Measurements from ENCODE around the gene FBXL4. TPM values are rescaled to one million over a fixed set of nuclear protein-coding genes. Genes with fewer than 3 reads are reported as not detected.

FBXL4 gene
- polyA plus RNA-seq, 1 of the 3 experiments (the other 2 are of a cell fraction): 8.1 TPM

GRCh38 chr6:98974309-98974708 is 26.6 kb upstream of the FBXL4 start:
- no peak overlapping the region for H2AFZ ChIP-seq (ENCODE audit: low read depth)
- no peaks in the 10 kb centered on the region for H3F3A ChIP-seq (replicated peaks; ENCODE audit: insufficient read depth)
- no peaks in the 10 kb centered on the region for H3K9me3 ChIP-seq
- no peaks in the 10 kb centered on the region for H4K20me1 ChIP-seq (ENCODE audit: insufficient read depth)
- H3K27me3 ChIP-seq (ENCODE audit: insufficient read depth): no peaks in the 10 kb centered on the region; the same call in 1 of the 2 replicates
- H3K36me3 ChIP-seq (replicated peaks in 1 of 2; ENCODE audit: control insufficient read depth in 1 of 2, insufficient read depth in 2 of 2, low read length in 1 of 2): no peaks in the 10 kb centered on the region
- CTCF ChIA-PET: interaction anchor here (1.4 to 1.7 kb wide), 2 partner anchors 9 to 11 kb away, joined by 4 to 6 read pairs; no protein-coding TSS in a partner anchor
- no peaks in the 10 kb centered on the region for H3K9me2 ChIP-seq
- TF ChIP-seq TCF12 (IDR thresholded peaks at IDR 0.05): no peak
- no peak for TF ChIP-seq RCOR1 (IDR thresholded peaks at IDR 0.05; ENCODE audit: low read length)
- TF ChIP-seq SMC3 (IDR thresholded peaks at IDR 0.05; ENCODE audit: low read depth, low read length): no peak
- TF ChIP-seq REST (IDR thresholded peaks at IDR 0.05; ENCODE audit: low read depth, low read length): no peak
- no peak for TF ChIP-seq MXI1 (IDR thresholded peaks at IDR 0.05; ENCODE audit: low read depth, low read length)
- no peak for TF ChIP-seq CTCF (IDR thresholded peaks at IDR 0.05)
- no peak for TF ChIP-seq USF2 (IDR thresholded peaks at IDR 0.05; ENCODE audit: borderline replicate concordance, low read depth, low read length)
- no peak for TF ChIP-seq ELF1 (IDR thresholded peaks at IDR 0.05)
- no peak for TF ChIP-seq USF1 (IDR thresholded peaks at IDR 0.05; ENCODE audit: borderline replicate concordance, low read depth)
- no peak for TF ChIP-seq RAD21 (IDR thresholded peaks at IDR 0.05; ENCODE audit: low read length)
- no peak for TF ChIP-seq SIN3A (IDR thresholded peaks at IDR 0.05; ENCODE audit: borderline replicate concordance, low read depth, low read length)
- no peak for TF ChIP-seq FOXM1 (IDR thresholded peaks at IDR 0.05; ENCODE audit: low read depth)
- H3K79me2 ChIP-seq (ENCODE audit: insufficient read depth): no peaks in the 10 kb centered on the region
- POLR2A ChIA-PET: no interaction called here
- DNase-seq: no peak
- H3K4me1 ChIP-seq (ENCODE audit: control insufficient read depth in 1 of 2, insufficient read depth in 2 of 2, low read depth in 1 of 2, low read length in 1 of 2): no peaks in the 10 kb centered on the region
- no peak overlapping the region for H3K27ac ChIP-seq (ENCODE audit: low read depth in 2 of 2, low read length in 1 of 2)
- H3K9ac ChIP-seq: no peak overlapping the region
- no peak overlapping the region for H3K4me2 ChIP-seq
- no peak overlapping the region for H3K4me3 ChIP-seq (ENCODE audit: low read depth in 2 of 2, low read length in 1 of 2)
